ENCODE measurements around the gene ASIC3. TPM values are rescaled to one million over a fixed set of nuclear protein-coding genes. Genes with fewer than 3 reads are reported as not detected.

Gene ASIC3
- total RNA-seq, 1 experiment from 2014 or later = 1.1 TPM

GRCh38 chr7:151094675-151095074 is 46.3 kb downstream of the ASIC3 start:
- CTCF ChIA-PET = no interaction called here
- intact Hi-C loops (cut with micrococcal nuclease; ENCODE audit: unreplicated experiment) = no loop called here
- no peak for DNase-seq
- POLR2A ChIA-PET = interaction anchor here (0.5 to 1.5 kb wide), 3 partner anchors 32 to 247 kb away, joined by 3 to 14 read pairs (median 8); partner anchors contain the start of gene CDK5
- TF ChIP-seq CTCF (IDR thresholded peaks at IDR 0.05; ENCODE audit: insufficient read depth in 1 of 2, low read depth in 1 of 2, low read length in 1 of 2, severe bottlenecking in 1 of 2, unreplicated experiment in 1 of 2) = no peak
- no TSS peak for BruUV-seq (replicated peaks)
- Histone ChIP-seq H3K9me3 (no peaks in the 10 kb centered on the region), H3K4me3 (ENCODE audit: low read depth, low read length) (no peak overlapping the region), H3K36me3 (ENCODE audit: control insufficient read depth, insufficient read depth, low read length) (peaks cover 1% of the 10 kb centered on the region), H3K27me3 (replicated peaks; ENCODE audit: control insufficient read depth, insufficient read depth, low read length) (no peaks in the 10 kb centered on the region), H3K4me1 (0 out of 2 replicates have a peak, but pooled peaks cover 3% of the 10 kb centered on the region)
- no peaks in the 10 kb centered on the region for H3K27me3 Mint-ChIP-seq (ENCODE audit: insufficient read depth, unreplicated experiment)
- peaks cover 11% of the 10 kb centered on the region for H3K4me1 Mint-ChIP-seq (ENCODE audit: low read depth, unreplicated experiment)
- no peak overlapping the region for H3K4me3 Mint-ChIP-seq (ENCODE audit: unreplicated experiment)
- H3K27ac Mint-ChIP-seq (ENCODE audit: unreplicated experiment) = no peak overlapping the region
- no peaks in the 10 kb centered on the region for H3K9me3 Mint-ChIP-seq (ENCODE audit: unreplicated experiment)
- H3K36me3 Mint-ChIP-seq (ENCODE audit: insufficient read depth, unreplicated experiment) = peaks cover 20% of the 10 kb centered on the region

- Histone ChIP-seq H3K36me3 (ENCODE audit: control insufficient read depth, insufficient read depth, low read length) (peaks cover 1% of the 10 kb centered on the region), H3K4me3 (ENCODE audit: low read depth, low read length) (no peak overlapping the region), H3K9me3 (no peaks in the 10 kb centered on the region), H3K27me3 (replicated peaks; ENCODE audit: control insufficient read depth, insufficient read depth, low read length) (no peaks in the 10 kb centered on the region), H3K4me1 (0 out of 2 replicates have a peak, but pooled peaks cover 3% of the 10 kb centered on the region)
- CTCF ChIA-PET = no interaction called here
- Mint-ChIP-seq H3K9me3 (ENCODE audit: unreplicated experiment) (no peaks in the 10 kb centered on the region), H3K27me3 (ENCODE audit: insufficient read depth, unreplicated experiment) (no peaks in the 10 kb centered on the region), H3K4me1 (ENCODE audit: low read depth, unreplicated experiment) (peaks cover 7% of the 10 kb centered on the region), H3K4me3 (ENCODE audit: unreplicated experiment) (no peak overlapping the region), H3K27ac (ENCODE audit: unreplicated experiment) (no peak overlapping the region), H3K36me3 (ENCODE audit: insufficient read depth, unreplicated experiment) (peaks cover 16% of the 10 kb centered on the region)
- POLR2A ChIA-PET = interaction anchor here (0.5 to 1.5 kb wide), 3 partner anchors 33 to 246 kb away, joined by 3 to 14 read pairs (median 8); partner anchors contain the start of gene CDK5
- intact Hi-C loops (cut with micrococcal nuclease; ENCODE audit: unreplicated experiment) = no loop called here
- DNase-seq = no peak
- no TSS peak for BruUV-seq (replicated peaks)
- no peak for TF ChIP-seq CTCF (IDR thresholded peaks at IDR 0.05; ENCODE audit: insufficient read depth in 1 of 2, low read depth in 1 of 2, low read length in 1 of 2, severe bottlenecking in 1 of 2, unreplicated experiment in 1 of 2)
Measured at GRCh38 chr7:151095123-151095797, 46.9 kb downstream of the ASIC3 start.

- Mint-ChIP-seq H3K4me3 (ENCODE audit: unreplicated experiment) (no peak overlapping the region), H3K27ac (ENCODE audit: unreplicated experiment) (no peak overlapping the region), H3K4me1 (ENCODE audit: low read depth, unreplicated experiment) (peaks cover 6% of the 10 kb centered on the region), H3K27me3 (ENCODE audit: insufficient read depth, unreplicated experiment) (no peaks in the 10 kb centered on the region), H3K36me3 (ENCODE audit: insufficient read depth, unreplicated experiment) (peaks cover 16% of the 10 kb centered on the region), H3K9me3 (ENCODE audit: unreplicated experiment) (no peaks in the 10 kb centered on the region)
- no TSS peak for BruUV-seq (replicated peaks)
- H3K4me1 ChIP-seq = 0 out of 2 replicates have a peak, but pooled peaks cover 3% of the 10 kb centered on the region
- H3K36me3 ChIP-seq (ENCODE audit: control insufficient read depth, insufficient read depth, low read length) = peaks cover 1% of the 10 kb centered on the region
- no peak overlapping the region for H3K4me3 ChIP-seq (ENCODE audit: low read depth, low read length)
- POLR2A ChIA-PET = no interaction called here
- intact Hi-C loops (cut with micrococcal nuclease; ENCODE audit: unreplicated experiment) = no loop called here
- CTCF ChIA-PET = no interaction called here
- no peak for DNase-seq
- no peaks in the 10 kb centered on the region for H3K9me3 ChIP-seq
- H3K27me3 ChIP-seq (replicated peaks; ENCODE audit: control insufficient read depth, insufficient read depth, low read length) = no peaks in the 10 kb centered on the region
- no peak for TF ChIP-seq CTCF (IDR thresholded peaks at IDR 0.05; ENCODE audit: insufficient read depth in 1 of 2, low read depth in 1 of 2, low read length in 1 of 2, severe bottlenecking in 1 of 2, unreplicated experiment in 1 of 2)
Measured at GRCh38 chr7:151095828-151096475, 47.6 kb downstream of the ASIC3 start.

All from Caco-2 (cell line).